Muscle of leg (tissue), 11 donors: ENCODE results near the gene SPOCK1. TPM values are rescaled to one million over a fixed set of nuclear protein-coding genes. Genes with fewer than 3 reads are reported as not detected.
A peak's percentile ranks its signal among the peaks of the same experiment; 100 is the strongest.
"Not testable (repeated sequence)": the region's sequence is repeated elsewhere in the genome, so short reads cannot be mapped to it uniquely, and the experiment has no call there.

ENCODE experiments used
- DNase-seq: peaks from one replicate; pipeline ENCODE4 v3.0.0; 2013
- H3K27ac ChIP-seq: one replicate; pipeline ENCODE4 v1.5.1; 2013; ENCODE audit warnings: mild to moderate bottlenecking, low read length, control low read depth
- H3K27me3 ChIP-seq: one replicate; pipeline ENCODE4 v1.6.1; 2013; ENCODE audit warnings: low read length; ENCODE audit not compliant: control insufficient read depth, insufficient read depth
- H3K36me3 ChIP-seq: one replicate; pipeline ENCODE4 v1.6.1; 2013; ENCODE audit warnings: low read length; ENCODE audit not compliant: control insufficient read depth, insufficient read depth
- H3K4me1 ChIP-seq: one replicate; pipeline ENCODE4 v1.6.1; 2013; ENCODE audit warnings: low read length; ENCODE audit not compliant: control insufficient read depth, insufficient read depth
- H3K4me3 ChIP-seq: one replicate; pipeline ENCODE4 v1.5.1; 2013; ENCODE audit warnings: low read length, control low read depth
- H3K9me3 ChIP-seq: replicated peaks from 2 replicates; pipeline ENCODE4 v1.6.1; 2013; ENCODE audit warnings: low read depth, low read length; ENCODE audit not compliant: control insufficient read depth
- WGBS: methylation state at CpG from one replicate; pipeline ENCODE4 v1.1.5; 2013; ENCODE audit warnings: missing lambda C conversion rate; ENCODE audit not compliant: insufficient coverage; 5-methylcytosine and 5-hydroxymethylcytosine counted together
- polyA plus RNA-seq, 8 donors: library from polyadenylated mRNA; unstranded; fragments of 120-200 nt; gene quantifications; one replicate each; pipeline versions ENCODE4 v1.2.1 to v1.2.3, GENCODE V29; 2013; ENCODE audit warnings: inconsistent platforms in 1 of 8, low replicate concordance in 1 of 8; ENCODE audit not compliant: insufficient read length in 8 of 8, insufficient read depth in 1 of 8
- total RNA-seq: library from RNA; stranded (reverse); fragments of 120-200 nt; gene quantifications from one replicate; pipeline ENCODE4 v1.2.4, GENCODE V29; 2013

Gene SPOCK1
- total and polyA plus RNA-seq, 9 donors = 2.3 to 14.8 (median 4.6) TPM

- H3K27ac ChIP-seq = no peak overlapping the region
- no peaks in the 10 kb centered on the region for H3K4me1 ChIP-seq
- H3K36me3 ChIP-seq = no peaks in the 10 kb centered on the region
- DNase-seq = no peak
- 91% methylated on average over 3 of the region's 5 CpGs for WGBS
- no peaks in the 10 kb centered on the region for H3K9me3 ChIP-seq
- H3K27me3 ChIP-seq = peaks cover 2% of the 10 kb centered on the region
- H3K4me3 ChIP-seq = no peak overlapping the region
Observed at GRCh38 chr5:137263371-137264005, 235.6 kb downstream of the SPOCK1 start.

GRCh38 chr5:137262818-137263217 lies 236.3 kb downstream of the SPOCK1 start:
- no peak overlapping the region for H3K27ac ChIP-seq
- H3K9me3 ChIP-seq = no peaks in the 10 kb centered on the region
- no peak for DNase-seq

GRCh38 chr5:137260820-137261695 lies 238.1 kb downstream of the SPOCK1 start:
- peak; percentile 19 for DNase-seq
- Histone ChIP-seq H3K9me3 (no peaks in the 10 kb centered on the region), H3K4me3 (no peak overlapping the region), H3K27me3 (peaks cover 2% of the 10 kb centered on the region), H3K27ac (no peak overlapping the region), H3K4me1 (no peaks in the 10 kb centered on the region), H3K36me3 (no peaks in the 10 kb centered on the region)
- WGBS = 79% methylated on average over 2 of the region's 5 CpGs

More at GRCh38 chr5:137262818-137263217, 236.3 kb downstream of the SPOCK1 start:
- Histone ChIP-seq H3K4me3 (no peak overlapping the region), H3K4me1 (no peaks in the 10 kb centered on the region), H3K27me3 (peaks cover 2% of the 10 kb centered on the region), H3K36me3 (no peaks in the 10 kb centered on the region)

GRCh38 chr5:137259115-137259514 lies 240.0 kb downstream of the SPOCK1 start:
- not testable (repeated sequence) for H3K27me3 ChIP-seq, DNase-seq, H3K27ac ChIP-seq, H3K36me3 ChIP-seq, H3K4me1 ChIP-seq, H3K4me3 ChIP-seq, H3K9me3 ChIP-seq
- no CpG with 5 or more reads among the region's 2 CpGs for WGBS

GRCh38 chr5:137254119-137255090 lies 244.7 kb downstream of the SPOCK1 start:
- no peak overlapping the region for H3K4me3 ChIP-seq
- no peaks in the 10 kb centered on the region for H3K27me3 ChIP-seq
- peak; percentile 28 for DNase-seq
- H3K9me3 ChIP-seq = no peaks in the 10 kb centered on the region
- H3K27ac ChIP-seq = no peak overlapping the region
- no CpG with 5 or more reads among the region's 9 CpGs for WGBS
- H3K4me1 ChIP-seq = no peaks in the 10 kb centered on the region
- H3K36me3 ChIP-seq = no peaks in the 10 kb centered on the region

GRCh38 chr5:137252512-137252911 lies 246.6 kb downstream of the SPOCK1 start:
- WGBS = 80% methylated on average over 1 of the region's 2 CpGs
- no peak for DNase-seq
- H3K27ac ChIP-seq = no peak overlapping the region

GRCh38 chr5:137250421-137250820 lies 248.7 kb downstream of the SPOCK1 start:
- no peaks in the 10 kb centered on the region for H3K4me1 ChIP-seq
- no peak overlapping the region for H3K4me3 ChIP-seq
- peak; percentile 12 for DNase-seq
- H3K36me3 ChIP-seq = no peaks in the 10 kb centered on the region
- 33% methylated on average over 4 of the region's 6 CpGs for WGBS
- no peak overlapping the region for H3K27ac ChIP-seq
- H3K27me3 ChIP-seq = no peaks in the 10 kb centered on the region
- no peaks in the 10 kb centered on the region for H3K9me3 ChIP-seq

More at GRCh38 chr5:137252512-137252911, 246.6 kb downstream of the SPOCK1 start:
- H3K27me3 ChIP-seq = no peaks in the 10 kb centered on the region
- H3K9me3 ChIP-seq = no peaks in the 10 kb centered on the region
- H3K4me1 ChIP-seq = no peaks in the 10 kb centered on the region
- H3K36me3 ChIP-seq = no peaks in the 10 kb centered on the region
- H3K4me3 ChIP-seq = no peak overlapping the region

GRCh38 chr5:137248527-137248926 lies 250.6 kb downstream of the SPOCK1 start:
- Histone ChIP-seq H3K36me3 (no peaks in the 10 kb centered on the region), H3K27ac (no peak overlapping the region), H3K27me3 (no peaks in the 10 kb centered on the region), H3K4me3 (no peak overlapping the region), H3K9me3 (no peaks in the 10 kb centered on the region), H3K4me1 (no peaks in the 10 kb centered on the region)
- WGBS = no CpG with 5 or more reads among the region's 3 CpGs
- DNase-seq = no peak

GRCh38 chr5:137245438-137245837 lies 253.7 kb downstream of the SPOCK1 start:
- Histone ChIP-seq H3K9me3 (no peaks in the 10 kb centered on the region), H3K4me3 (no peak overlapping the region), H3K27me3 (no peaks in the 10 kb centered on the region), H3K36me3 (no peaks in the 10 kb centered on the region), H3K4me1 (no peaks in the 10 kb centered on the region), H3K27ac (no peak overlapping the region)
- WGBS = 63% methylated on average over 1 of the region's 2 CpGs
- DNase-seq = no peak

- Histone ChIP-seq H3K36me3 (no peaks in the 10 kb centered on the region), H3K4me3 (no peak overlapping the region), H3K4me1 (no peaks in the 10 kb centered on the region), H3K9me3 (no peaks in the 10 kb centered on the region), H3K27me3 (no peaks in the 10 kb centered on the region), H3K27ac (no peak overlapping the region)
- WGBS = 100% methylated on average over 1 of the region's 2 CpGs
- no peak for DNase-seq
Observed at GRCh38 chr5:137240285-137240684, 258.8 kb downstream of the SPOCK1 start.
